Fibroblast of skin of scalp (primary cell): ENCODE measurements around the gene ISG15.
"Not testable (repeated sequence)": the region's sequence is repeated elsewhere in the genome, so short reads cannot be mapped to it uniquely, and the experiment has no call there.

ENCODE experiments used
- DNase-seq: peaks from one replicate; pipeline ENCODE4 v3.0.0-alpha.2; 2013

ISG15 gene

DNA sequence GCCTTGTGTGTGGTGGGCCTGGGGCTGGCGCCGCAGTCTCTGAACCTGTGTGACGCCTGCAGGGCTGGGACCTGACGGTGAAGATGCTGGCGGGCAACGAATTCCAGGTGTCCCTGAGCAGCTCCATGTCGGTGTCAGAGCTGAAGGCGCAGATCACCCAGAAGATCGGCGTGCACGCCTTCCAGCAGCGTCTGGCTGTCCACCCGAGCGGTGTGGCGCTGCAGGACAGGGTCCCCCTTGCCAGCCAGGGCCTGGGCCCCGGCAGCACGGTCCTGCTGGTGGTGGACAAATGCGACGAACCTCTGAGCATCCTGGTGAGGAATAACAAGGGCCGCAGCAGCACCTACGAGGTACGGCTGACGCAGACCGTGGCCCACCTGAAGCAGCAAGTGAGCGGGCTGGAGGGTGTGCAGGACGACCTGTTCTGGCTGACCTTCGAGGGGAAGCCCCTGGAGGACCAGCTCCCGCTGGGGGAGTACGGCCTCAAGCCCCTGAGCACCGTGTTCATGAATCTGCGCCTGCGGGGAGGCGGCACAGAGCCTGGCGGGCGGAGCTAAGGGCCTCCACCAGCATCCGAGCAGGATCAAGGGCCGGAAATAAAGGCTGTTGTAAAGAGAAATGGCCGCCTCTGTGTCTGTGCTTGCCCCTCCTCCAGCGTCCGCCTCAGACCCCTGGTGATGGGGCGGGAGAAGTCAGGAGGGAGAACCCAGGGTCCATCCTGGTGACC, 788 bp downstream of the ISG15 start:
- no peak for DNase-seq

DNA sequence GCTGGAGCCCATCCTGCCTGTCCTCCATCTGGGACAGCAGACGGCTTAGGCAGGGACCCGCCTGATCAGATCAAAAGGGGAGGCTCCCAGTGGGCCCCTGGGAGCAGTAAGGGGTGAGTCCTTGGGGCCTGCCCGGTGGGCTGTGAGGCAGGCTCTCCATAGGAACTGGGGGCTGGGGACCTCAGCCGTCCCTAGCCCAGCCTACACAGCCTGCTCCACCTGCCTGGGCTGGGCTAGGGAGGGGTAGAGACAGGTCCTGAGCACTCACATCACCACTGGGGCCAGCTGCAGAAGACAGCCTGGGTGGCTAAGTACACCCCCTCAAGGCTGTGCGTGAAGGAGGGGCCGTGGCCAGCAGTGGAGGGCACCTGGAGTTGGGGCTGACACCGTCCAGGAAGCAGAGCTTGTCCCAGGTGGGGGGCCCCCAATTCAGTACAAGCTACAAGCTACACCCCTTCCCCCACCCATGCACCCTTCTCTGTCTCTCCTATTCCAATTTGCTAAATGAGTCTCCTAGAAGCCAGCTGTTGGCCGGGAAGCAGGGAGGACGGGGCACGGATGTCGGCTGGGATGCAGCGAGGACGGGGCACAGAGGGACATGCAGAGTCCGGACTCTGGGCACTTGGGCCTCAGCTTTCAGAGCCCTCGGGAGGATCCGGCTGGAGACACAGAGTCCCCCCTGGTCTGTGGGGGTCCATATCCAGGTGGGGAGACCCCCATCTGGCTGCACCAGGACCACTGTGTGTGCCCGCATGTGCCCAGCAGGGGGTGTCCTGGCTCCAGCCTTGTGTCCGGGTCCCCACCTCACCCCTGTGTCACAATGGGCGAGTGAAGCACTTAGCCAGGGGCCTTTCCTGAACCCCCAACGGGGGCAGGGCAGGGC, 1.7 kb downstream of the ISG15 start:
- no peak for DNase-seq

DNA sequence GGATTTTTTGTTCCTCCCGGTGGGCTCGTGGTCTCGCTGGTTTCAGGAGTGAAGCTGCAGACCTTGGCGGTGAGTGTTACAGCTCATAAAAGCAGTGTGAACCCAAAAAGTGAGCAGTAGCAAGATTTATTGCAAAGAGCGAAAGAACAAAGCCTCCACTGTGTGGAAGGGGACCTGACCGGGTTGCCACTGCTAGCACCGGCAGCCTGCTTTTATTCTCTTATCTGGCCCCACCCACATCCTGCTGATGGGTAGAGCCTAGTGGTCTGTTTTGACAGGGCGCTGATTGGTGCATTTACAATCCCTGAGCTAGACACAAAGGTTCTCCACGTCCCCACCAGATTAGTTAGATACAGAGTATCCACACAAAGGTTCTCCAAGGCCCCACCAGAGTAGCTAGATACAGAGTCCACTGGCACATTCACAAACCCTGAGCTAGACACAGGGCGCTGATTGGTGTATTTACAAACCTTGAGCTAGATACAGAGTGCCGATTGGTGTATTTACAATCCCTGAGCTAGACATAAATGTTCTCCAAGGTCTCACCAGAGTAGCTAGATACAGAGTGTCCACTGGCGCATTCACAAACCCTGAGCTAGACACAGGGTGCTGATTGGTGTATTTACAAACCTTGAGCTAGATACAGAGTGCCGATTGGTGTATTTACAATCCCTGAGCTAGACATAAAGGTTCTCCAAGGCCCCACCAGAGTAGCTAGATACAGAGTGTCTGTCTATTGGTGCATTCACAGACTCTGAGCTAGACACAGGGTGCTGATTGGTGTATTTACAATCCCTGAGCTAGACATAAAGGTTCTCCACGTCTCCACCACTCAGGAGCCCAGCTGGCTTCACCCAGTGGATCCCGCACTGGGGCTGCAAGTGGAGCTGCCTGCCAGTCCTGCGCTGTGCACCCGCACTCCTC, 4.4 kb downstream of the ISG15 start:
- not testable (repeated sequence) for DNase-seq

DNA sequence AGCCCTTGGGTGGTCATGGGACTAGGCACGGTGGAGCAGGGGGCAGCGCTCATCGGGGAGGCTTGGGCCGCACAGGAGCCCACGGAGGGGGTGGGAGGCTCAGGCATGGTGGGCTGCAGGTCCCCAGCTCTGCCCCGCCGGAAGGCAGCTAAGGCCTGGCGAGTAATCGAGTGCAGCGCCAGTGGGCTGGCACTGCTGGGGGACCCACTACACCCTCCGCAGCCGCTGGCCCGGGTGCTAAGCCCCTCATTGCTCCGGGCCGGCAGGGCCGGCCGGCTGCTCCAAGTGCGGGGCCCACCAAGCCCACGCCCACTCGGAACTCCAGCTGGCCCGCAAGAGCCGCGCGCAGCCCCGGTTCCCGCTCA, 5.0 kb downstream of the ISG15 start:
- DNase-seq = not testable (repeated sequence)

DNA sequence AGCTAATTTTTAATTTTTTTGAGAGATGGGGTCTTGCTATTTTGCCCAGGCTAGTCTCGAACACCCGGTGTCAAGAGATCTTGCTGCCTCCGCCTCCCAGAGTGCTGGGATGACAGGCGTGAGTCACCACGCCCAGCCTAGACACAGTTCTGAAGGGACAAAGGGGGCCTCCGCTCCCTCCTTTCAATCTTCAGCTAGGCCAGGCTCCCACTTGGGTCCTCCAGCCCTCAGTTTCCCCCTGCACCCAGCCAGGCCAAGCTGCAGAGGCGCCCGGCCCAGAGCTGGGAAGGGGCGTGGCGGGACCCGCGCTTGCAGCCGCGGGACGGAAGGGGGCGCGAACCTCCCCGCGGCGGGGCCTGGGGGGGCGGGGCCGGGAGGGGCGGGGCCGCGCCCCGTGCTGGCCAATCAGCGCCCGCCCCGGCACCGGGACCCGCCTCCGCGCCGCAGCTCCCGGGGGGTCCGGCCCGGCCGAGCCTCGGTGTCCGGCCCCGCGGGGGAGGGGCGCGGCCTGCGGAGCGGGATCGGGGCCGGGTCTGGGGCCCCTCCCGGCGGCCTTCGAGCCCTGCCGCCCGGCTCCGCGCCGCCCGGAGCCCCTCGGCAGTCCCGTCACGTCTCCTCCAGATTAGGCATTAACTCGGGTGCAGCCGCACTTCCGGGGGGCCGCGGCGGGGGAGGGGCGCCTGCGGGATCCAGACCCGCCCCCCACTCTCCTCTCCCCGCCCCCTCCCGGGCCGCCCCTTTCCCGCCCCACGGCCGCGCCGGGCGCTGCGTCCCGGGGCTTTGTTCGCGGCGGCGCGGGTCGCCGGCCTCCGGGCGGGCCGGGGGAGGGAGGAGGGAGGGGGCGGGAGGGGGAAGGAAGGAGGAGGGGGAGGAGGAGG, 6.1 kb downstream of the ISG15 start:
- DNase-seq = peak; percentile 91

DNA sequence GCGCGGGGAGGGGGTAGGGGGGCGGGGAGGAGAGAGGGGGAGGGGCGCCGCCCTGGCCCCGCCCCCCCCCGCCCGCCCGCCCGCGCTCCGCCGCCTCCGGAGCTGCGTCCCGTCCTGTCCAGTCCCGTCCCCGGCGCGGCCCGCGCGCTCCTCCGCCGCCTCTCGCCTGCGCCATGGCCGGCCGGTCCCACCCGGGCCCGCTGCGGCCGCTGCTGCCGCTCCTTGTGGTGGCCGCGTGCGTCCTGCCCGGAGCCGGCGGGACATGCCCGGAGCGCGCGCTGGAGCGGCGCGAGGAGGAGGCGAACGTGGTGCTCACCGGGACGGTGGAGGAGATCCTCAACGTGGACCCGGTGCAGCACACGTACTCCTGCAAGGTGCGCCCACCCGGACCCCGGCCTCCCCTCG, 6.7 kb downstream of the ISG15 start, which contains the start of gene AGRN:
TSS of gene AGRN (plus strand) at position 121 of the 405 bp plus-strand sequence. CDS start at position 174, 53 bp downstream.
- DNase-seq = no peak

DNA sequence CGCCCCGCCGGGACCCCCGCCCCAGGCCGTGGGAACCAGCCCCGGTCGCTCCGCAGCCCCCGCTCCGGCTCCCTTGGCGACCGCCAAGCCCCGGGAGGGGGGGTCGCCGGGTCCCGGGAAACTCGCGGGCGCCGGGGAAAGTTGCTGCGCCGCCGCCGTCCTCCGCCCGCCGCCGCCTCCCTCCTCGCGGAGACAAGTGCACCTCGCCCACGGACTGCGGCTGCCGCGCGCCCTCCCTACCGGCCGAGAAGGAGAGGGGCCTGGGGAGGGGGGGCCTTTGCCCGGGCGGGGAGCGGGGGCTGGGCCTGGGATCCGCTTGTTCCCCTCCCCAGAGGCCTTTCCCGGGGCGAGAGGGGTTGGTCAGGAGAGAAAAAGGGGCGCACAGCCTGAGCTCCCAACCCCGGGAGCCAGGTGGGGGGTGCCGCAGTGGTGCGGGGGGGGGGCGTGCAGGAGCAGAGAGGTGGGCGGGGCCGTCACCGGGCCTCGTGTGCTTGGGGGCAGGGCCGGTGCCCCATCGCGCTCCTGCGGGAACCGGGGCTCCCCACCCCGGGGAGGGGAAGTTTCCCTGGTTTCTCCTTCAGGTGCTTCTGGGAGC, 7.2 kb downstream of the ISG15 start:
- DNase-seq = no peak

DNA sequence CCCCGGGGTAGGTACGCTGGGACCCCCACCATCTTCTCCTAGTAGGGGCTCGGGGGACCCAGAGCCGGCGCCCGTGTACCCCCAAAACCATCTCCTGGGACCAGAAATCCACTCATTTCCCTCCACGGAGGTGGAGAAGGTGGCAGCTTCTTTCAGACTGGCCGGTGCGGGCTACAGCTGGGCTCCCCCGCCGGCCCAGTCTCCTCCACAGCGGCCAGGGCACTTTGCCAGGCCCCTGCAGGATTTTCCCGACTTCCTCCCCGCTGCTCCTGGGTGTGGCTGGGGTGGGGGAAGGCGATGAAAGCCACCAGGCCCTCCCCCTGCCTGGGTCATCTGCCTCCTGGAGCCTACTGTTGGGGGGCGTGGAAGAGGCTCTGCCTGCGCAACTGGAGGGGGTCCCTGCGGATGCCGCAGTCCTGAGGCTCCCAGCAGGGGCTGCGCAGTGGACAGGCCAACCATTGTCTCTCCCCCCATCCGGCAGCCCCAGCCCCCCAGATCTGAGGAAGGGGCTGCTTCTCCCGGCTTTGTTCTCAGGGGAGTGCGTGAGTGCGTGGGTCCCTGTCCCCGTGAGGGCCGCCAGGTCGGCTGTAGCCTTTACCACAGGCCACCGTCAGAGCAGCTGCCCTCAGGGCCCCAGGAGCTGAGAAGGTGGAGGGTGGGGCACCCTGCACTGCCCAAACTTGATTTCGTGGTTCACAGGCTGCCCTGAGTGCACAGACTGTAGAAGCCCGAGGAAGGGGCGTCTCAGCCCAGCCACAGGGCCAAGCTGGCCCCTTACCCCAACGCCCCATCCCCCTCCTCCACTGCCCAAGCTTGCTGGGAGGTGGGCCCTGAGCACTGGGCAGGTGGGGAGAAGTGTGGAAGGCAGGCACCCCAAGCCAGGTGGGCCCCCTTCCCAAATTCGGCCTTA, 8.0 kb downstream of the ISG15 start:
- DNase-seq = peak; percentile 90

DNA sequence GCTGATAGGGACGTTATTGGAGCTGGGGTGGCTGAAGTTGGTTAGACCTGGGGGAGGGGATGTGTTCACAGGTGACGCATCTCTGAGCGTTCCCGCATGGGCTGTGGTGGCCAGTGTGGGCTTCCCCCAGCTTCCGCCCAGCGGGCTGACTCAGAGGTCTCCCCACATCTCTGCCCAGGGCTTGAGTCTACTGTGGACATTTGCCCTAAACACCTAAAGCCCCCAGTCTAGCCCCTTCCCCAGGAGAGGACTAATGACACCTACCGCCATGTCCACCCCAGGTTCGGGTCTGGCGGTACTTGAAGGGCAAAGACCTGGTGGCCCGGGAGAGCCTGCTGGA, 8.6 kb downstream of the ISG15 start:
- DNase-seq = no peak

DNA sequence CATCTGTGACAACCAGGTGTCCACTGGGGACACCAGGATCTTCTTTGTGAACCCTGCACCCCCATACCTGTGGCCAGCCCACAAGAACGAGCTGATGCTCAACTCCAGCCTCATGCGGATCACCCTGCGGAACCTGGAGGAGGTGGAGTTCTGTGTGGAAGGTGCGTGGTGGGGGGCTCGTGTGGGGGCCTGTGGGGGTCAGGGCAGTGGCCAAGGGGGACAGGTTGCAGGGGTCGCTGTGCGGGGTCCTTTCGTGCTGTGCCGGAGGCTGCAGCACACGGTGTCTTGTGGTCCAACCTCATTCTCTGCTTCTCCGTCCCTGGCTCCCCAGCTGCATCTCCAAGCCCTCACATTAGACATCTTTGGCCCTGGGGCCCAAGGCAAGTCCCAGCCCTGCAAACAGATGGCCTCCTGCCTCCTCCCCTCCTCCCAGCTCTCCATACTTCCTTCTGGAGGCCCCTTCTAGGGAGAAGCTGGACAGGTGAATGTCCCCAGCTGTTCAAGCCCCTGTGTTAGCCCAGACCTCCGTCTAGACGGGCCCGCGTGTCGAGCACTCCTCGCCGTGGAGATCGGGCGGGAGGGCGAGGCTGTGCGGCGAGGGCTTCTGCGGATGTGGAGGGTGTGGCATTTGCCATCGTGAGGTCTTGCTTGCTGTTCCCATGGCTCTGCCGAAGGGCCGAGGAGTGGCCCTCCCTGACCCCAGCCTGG, 9.2 kb downstream of the ISG15 start:
- DNase-seq = no peak

DNA sequence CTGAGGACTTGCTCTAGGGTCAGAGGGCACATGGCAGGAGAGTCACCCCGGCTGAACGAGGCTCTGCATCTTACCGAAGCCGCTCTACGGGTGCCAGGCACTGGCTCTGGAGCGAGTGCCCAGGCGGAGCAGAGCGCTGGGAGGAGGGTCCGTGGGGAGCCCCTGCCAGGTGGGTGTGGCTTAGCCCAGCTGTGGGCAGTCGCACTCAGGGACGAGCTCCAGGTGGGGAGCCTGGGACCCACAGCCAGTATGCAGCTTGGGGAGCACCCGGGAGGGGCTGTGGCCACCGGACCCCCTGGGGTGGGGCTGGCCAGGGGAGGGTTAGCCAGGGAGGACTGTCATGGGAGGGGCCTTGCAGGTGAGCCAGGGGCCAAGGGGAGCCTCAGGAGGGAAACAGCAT, 10.4 kb downstream of the ISG15 start:
- DNase-seq = no peak

DNA sequence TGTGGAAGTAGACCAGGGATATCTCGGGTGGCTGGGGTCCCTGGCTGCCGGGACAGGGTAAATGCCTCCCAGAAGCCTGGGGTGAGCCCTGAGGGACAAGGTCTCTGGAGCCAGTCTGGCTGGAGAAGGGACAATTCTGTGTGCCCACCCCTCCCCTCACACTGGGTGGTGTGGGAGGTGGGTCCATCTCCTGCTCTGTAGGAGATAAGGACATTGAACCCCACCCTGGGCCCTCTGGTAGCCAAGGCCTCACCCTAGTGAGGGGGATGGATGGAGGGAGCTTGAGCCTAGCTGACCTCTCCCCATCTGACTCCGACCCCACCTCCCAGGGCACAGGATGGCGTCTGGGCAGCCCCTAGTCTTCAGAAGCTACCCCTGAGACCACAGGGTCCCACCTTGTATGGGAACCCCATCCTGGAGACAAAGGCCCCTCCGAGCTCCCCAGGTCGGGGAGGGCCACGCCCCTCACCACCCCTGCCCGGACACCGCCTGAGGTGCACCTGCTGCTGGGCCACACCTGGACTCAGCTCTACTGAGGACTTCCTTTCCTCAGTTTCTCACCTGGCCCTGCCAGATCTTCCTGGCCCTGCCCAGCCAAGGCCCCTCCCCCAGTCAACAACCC, 11.0 kb downstream of the ISG15 start:
- DNase-seq = no peak

DNA sequence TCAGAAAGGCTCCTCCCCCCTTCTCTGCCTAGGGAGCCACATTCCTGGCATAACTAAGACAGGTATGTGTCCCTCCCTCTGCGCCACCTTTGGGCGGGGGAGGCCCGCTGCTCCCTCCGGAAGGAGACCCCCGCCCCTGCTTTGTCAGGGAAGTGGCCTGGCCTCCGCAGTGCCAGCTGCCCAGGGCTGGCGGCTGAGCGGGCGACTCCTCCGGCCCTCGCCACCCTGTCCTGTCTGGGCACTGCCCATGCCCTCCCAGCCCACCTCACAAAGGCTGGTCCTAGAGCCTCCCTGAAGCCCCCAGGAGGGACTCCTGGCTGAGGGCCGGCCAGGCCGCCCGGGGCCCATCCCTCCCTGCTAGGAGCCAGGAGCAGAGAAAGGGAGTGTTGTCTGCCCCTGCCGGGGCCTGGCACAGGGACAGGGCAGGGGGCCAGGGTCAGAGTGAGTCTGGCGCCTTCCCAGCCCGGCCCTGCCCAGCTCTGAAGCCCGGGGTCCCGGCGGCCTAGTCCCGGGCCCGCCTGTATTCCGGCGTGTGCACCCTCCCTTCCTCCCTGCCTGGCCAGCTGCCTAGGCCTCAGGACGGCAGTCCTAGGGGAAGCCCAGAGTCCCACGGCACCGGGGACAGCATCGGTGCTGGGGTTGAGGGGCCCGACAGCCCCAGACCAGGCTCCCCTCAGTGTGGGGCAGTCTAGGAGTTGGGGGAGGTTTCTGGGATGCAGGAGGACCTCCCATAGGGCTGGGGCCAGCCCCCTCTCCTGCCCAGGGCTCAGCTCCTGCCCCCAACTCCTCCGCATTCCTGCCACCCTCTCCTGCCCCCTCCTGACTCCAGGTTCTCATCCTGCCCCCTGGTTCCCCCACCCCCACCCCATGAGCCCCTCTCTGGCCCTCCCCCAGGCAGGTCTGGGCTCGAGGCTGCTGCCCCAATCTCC, 11.7 kb downstream of the ISG15 start:
- no peak for DNase-seq

DNA sequence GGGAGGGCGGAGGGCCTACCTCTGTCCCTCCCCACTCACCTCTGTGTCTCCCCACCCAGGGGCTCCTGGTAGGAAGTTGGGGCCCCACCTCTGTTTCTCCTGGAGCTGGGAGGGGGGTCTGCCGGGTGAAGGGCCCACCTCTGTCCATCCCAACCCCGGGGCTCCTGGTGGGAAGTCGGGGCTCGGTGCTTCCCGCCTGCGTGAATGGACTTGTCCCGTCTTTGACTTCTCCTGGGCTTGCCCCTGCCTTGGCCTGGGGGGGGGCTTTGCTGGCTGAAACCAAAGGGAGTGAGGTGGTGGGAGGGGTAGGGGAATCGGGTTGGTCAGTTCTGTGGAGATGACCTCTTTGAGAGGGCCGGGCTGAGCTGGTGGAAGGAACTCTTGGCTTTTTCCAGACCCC, 12.4 kb downstream of the ISG15 start:
- no peak for DNase-seq

DNA sequence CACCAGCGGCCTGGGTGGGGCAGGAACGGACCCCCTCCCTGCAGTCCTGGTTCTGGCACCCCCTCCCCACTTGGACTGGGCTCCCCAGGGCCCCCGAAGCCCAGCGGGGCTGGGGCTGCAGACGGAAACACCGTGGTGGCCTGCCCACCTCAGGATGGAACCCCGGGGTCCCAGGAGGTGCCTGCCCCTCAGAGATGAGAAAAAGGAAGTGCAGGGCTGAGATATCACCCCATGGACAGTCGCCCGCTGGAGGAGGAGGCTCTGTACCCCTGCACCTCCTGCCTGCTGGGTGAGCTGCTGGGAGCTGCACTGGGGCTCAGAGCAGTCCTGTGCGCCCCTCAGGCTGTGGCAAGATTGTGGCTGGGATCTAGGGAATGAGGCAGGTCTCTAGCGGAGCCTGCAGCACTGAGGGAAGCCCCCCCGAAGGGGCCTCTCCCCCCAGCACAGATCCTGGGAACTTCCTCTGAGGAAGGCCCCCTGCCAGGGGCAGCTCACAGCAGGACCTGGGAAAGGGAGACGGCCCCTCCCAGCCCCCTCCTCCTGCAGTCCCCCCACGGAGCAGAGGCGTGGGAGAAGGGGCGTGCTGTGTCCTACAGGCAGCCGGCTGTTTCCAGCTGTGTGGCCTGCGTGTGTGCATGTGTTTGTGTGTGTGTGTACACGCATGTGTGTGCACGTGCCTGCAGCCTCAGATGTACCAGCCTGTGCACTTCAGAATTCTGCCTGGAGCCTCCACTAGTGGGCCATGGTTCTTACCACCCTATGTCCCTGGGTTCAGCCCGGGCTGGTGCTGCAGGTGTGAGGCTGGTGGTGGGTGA, 13.5 kb downstream of the ISG15 start:
- peak; percentile 14 for DNase-seq

DNA sequence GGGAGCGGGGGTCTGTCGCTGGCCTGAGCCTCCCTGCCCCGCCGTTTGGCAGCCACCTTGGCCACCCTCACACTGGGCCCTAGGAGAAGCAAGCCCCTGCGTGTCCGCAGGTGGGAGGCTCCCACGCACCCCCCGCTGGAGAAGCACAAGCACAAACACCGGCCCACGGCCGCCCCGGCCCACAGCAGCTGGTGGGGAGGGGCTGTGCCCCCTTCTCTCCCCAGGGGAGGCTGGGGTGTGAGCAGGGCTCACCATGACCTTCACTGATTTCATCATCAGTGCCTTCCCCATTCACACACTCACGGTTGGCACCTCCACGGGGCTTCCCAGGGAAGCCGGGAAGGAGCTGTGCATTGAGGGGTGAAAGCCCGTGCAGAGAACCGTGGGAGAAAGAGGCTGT, 14.5 kb downstream of the ISG15 start:
- DNase-seq = no peak
